HG03025 (cell line): ENCODE data around the gene DSEL.

Experiments used
- ATAC-seq: cut with Tn5 transposase; IDR thresholded peaks from one replicate; pipeline ENCODE4 v1.9.1; 2021; ENCODE audit warnings: mild to moderate bottlenecking, moderate library complexity; ENCODE audit not compliant: unreplicated experiment, low FRiP score

DSEL gene

DNA sequence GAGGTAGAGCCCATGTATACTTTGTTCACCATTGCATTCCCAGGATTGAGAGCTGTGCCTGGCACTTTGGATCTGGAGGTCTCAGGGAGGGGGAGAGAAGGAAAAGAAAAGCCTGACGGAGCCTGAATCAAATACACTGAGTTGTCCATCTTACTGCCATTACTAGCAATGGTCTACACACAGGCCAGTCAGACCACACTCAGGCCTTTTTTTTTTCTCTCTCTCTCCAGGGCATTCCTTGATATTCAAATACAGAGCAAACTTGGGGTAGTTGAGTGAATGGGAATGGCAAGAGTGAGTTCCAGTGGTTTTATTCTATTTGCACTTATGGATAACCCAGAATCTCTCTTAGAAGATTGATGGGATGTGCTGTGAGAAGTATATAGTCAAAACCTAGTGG is 11.8 kb downstream of the DSEL start:
- no peak for ATAC-seq

DNA sequence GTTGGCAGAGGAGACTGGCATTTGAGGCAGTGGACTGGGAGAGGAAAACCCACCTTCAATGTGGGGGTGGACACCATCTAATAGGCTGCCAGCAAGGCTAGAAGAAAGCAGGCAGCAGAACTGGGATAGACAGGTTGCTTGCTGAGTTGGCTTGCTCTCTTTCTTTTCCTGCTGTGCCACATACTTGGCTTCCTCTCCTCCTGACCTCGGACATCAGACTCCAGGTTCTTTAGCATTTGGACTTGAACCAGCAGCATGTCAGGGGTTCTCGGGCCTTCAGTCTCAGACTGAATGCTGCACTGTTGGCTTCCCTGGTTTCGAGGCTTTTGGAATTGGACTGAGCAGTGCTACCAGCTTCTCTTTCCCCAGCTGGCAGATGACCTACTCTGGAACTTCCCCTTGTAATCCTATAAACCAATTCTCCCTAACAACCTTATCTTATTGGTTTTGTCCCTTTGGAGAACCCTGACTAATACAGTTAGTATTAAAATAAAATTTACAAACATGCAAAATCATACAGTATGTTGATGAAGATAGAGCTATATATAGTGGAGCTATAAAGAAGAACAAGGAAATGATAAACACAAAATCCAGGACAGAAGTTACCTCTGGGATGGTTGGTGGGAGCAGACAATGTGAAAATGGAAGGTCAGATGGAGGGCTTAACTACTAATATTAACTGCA is 15.9 kb downstream of the DSEL start:
- ATAC-seq: no peak

DNA sequence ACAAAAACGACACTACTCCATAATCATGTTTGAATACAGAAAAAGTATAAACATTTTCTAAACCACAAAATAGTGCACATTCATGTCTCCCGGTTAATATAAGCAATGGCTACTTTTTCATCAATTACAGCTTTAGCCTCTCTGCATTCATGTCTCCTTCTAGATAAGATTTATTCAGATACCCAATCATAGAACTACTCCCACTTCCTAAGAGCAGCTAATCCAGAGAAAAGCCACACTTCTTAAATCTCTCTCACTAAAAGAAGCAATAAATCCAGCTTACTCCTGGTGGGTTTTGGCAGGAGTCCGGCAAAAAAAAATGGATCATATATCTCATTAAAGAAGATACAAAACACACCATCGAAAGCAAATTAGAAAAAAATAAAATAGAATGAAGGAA is 20.1 kb downstream of the DSEL start:
- ATAC-seq: no peak

GRCh38 chr18:67486534-67486933 is 30.0 kb downstream of the DSEL start:
- ATAC-seq: no peak

GRCh38 chr18:67485655-67486054 is 30.9 kb downstream of the DSEL start:
- ATAC-seq: no peak

DNA sequence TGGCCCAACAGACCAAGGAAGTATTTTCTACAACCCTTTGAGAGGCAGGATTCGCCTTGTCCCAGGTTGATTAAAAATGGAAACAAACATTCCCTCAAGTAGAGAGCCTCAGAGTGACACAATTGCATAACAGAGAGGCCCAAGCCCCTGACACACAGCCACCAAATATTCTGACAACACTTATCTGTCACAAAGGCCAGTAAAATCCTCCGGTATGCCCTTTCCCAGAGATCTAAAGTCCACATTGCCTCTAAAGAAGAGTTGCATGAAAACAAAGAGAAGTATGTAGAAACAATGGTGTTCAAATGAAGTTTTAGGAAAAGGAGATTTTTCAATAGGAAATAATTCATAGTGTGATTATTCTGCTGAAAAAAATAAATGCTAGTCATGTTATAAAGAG is 32.1 kb downstream of the DSEL start:
- no peak for ATAC-seq

DNA sequence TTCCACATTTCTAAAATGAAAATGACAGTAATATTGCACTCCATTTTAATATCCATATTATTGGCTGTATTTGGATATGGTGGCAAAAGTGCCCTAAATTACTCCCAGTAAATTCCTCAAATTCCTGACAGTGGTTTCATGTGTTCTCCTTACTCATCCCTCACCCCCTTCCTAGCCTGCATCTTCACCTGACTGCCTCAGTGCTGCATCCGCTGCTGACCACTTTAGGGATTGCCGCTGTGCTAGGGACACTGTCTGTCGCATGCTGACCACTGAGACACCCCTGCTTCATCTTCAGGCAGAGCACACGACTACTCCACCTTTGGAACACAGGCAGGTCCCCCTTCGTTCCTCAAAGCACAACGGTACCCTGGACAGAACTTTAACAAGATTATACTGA is 32.6 kb downstream of the DSEL start:
- ATAC-seq: no peak

DNA sequence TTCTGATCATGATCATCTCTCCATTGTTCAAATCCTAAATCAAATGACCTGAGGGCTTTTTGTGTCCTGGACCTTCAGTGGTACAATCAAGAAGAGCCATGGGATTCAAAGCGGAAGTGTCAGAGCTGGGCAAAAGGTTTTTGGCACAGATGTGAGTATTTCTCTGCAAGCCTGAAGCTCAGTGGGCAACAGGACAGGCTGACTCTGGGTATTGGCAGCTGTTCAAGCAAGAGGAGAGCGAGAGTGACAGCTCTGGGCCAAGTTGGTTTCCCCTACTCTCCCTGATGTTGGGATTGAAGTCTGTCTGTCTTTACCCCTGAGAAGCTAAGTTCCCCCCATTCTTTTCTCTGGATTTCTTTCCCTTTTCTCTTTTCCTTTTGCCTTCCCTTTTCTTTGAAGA is 33.3 kb downstream of the DSEL start:
- ATAC-seq: no peak

DNA sequence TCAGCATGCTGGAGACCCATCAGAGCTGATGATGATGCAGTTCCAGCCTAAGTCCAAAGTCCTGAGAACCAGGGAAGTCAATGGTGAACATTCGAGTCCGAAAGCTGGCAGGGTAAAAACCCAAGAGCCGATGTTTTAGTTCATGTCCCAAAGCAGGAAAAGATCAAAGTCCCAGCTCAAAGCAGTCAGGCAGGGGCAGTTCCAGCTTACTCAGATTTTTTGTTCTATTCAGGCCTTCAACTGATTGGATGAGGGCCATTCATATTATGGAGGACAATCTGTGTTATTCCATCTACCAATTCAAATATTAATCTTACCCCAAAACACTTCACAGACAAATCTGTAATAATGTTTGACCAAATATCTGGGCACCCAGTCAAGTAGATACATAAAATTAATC is 38.3 kb downstream of the DSEL start:
- no peak for ATAC-seq

DNA sequence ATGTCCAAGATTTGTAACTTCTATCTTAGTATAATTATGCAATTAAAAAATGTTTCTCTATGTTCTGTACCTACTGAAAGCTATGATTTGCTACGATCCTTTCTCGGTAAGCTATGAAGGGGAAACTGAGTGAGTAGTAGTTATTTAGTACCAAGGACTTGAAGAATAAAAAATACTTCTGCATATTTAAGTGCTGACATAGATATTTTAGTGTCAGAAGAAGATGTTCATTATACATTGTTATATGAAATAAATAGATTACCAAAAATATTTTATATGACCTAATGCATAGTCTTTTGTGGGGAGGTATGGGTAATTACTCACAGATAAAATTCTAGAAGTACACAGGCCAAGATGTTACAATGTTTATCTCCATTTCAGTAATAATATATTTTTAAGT is 39.0 kb downstream of the DSEL start:
- no peak for ATAC-seq

DNA sequence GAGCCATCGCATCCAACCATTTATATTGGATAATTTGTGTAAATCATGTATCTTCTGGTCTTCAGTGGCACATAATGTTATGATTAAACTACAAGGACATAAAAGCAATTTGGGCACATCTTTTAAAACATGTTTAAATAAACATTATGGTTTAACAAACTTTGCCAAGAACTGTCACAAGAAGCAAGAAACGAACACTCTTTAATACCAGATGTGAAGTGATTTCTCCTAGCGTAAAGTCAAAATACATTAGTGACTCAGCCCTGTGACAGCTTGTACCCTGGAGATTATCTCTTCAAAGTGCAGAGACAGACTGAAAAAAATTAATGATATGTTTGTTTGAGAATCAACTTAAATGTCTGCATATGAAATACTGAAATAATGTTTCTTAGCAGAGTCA is 39.9 kb downstream of the DSEL start:
- ATAC-seq: no peak

GRCh38 chr18:67475673-67476072 is 40.8 kb downstream of the DSEL start:
- ATAC-seq: no peak

DNA sequence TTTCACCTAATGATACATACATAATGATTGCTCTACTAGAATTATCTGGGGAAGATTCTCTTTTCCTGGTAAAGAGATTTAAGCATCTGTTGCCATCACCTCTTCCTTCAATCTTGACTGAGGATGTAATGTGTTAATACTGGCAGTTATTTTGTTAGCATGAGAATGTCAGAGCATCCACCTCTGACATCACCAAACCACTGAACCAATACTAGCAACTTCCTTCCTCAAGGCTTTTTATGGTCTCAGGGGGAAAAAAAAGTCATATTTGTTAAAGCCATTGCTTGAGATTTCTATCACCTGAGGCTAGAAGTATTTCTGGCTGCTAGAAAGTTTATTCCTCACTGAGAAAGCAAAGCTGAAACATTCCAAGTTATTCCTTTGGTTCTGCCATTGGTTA is 48.5 kb downstream of the DSEL start:
- ATAC-seq: no peak

GRCh38 chr18:67467188-67467587 is 49.3 kb downstream of the DSEL start:
- no peak for ATAC-seq

DNA sequence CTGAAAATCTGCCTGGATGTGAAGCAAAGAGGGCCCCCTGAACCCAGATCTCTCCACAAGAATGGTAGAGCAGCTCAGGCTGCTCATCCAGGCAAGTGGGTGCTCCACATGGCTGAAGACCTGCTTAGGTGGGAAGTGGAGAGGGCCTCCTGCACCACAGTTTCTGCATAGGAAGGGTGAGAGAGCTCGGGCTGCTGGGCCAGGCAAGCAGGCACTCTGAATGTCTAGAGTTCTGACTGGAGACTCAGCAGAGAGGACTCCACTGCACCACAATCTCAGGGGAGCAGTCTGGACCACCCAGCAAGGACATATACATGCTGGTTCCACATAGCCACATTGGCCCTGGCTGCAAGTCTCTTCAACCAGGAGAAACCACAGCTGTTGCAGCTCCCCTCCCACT is 52.0 kb downstream of the DSEL start:
- ATAC-seq: no peak

DNA sequence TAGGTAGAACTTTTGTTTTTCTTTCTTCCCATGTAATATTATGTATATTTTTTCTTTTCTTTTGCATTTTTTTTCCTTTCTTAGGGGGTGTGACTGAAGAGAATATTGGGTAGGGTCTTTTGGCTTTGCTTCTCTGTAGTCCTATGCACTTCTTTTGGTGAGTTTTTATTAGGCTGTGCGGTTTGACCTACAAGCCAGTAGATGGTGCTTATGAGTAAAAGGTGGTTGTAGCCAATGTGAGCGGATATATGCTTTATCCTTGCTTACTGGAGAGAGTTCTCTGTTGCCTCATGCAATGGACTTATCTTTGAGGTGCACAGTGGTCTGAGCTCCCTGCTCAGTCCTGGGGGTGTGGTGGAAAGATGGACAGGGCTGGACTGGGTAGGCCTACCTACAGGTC is 52.7 kb downstream of the DSEL start:
- ATAC-seq: no peak

GRCh38 chr18:67456711-67457110 is 59.8 kb downstream of the DSEL start:
- no peak for ATAC-seq
